H1 (cell line): ENCODE results near the gene RNPEPL1. TPM values are rescaled to one million over a fixed set of nuclear protein-coding genes. Genes with fewer than 3 reads are reported as not detected.

Source experiments
- CHD2 ChIP-seq: IDR thresholded peaks from 2 replicates; pipeline ENCODE4 v1.6.1; 2012; ENCODE audit warnings: low read length, improper control_type of control experiment
- E2F6 ChIP-seq: IDR thresholded peaks from 2 replicates; pipeline ENCODE4 v1.6.1; 2012; ENCODE audit warnings: inconsistent platforms
- RFX5 ChIP-seq: IDR thresholded peaks from 2 replicates; pipeline ENCODE4 v1.6.1; 2011; ENCODE audit warnings: low read depth, low read length, improper control_type of control experiment, borderline replicate concordance
- RNF2 ChIP-seq: fragments of 200-900, 300-1000 bp; sonication (generic); IDR thresholded peaks from 2 replicates; pipeline ENCODE4 v1.7.1; 2016; ENCODE audit warnings: borderline replicate concordance, low read depth, mild to moderate bottlenecking, antibody characterized with exemption, low read length; ENCODE audit not compliant: poor library complexity, severe bottlenecking; ENCODE audit errors: missing control alignments
- SAP30 ChIP-seq: fragments of 300-600 bp; sonication (generic); IDR thresholded peaks from 2 replicates; pipeline ENCODE4 v1.7.1; 2012; ENCODE audit warnings: low read length, moderate library complexity, mild to moderate bottlenecking, inconsistent platforms; ENCODE audit not compliant: insufficient read depth, insufficient replicate concordance
- ZNF274 ChIP-seq: IDR thresholded peaks from 2 replicates; pipeline ENCODE4 v1.7.0; 2012; ENCODE audit warnings: low read length, borderline replicate concordance; ENCODE audit errors: extremely low read depth
- polyA plus RNA-seq, 7 experiments: library from polyadenylated mRNA; depleted of rRNA in 3 of 7; stranded (reverse) in 5 of 7; unstranded in 2 of 7; fragments of >200 nt in 5 of 7; fragments of 200-250 nt in 2 of 7; gene quantifications; 1 replicate in 5 of 7; 2 replicates in 1 of 7; 4 replicates in 1 of 7; pipeline versions ENCODE4 v1.2.1 to v1.2.3, GENCODE V29; 2011 to 2013; ENCODE audit warnings: missing spikeins in 2 of 7, mixed read lengths in 2 of 7
- total RNA-seq: library from RNA; stranded (reverse); fragmentation: NEBNext Ultra II Directional; extraction: Animal tissue kit (Norgen Biotek cat#: 25700); gene quantifications from 2 replicates; pipeline ENCODE4 v1.2.1, GENCODE V29; 2021
- TF ChIP-seq, protein P1 (sequence below): fragments of 300-600 bp; sonication (generic); IDR thresholded peaks from 2 replicates; pipeline ENCODE4 v1.7.1; 2012; ENCODE audit warnings: low read length, moderate library complexity, mild to moderate bottlenecking, inconsistent platforms; ENCODE audit not compliant: insufficient replicate concordance

Gene RNPEPL1
- total and polyA plus RNA-seq, 2 of the 8 experiments (the other 6 are each of a cell fraction or from before 2014, with no cell fraction given): 9.0 to 11.3 TPM

- TF ChIP-seq E2F6 (0 out of 2 replicates have a peak, but pooled peaks have one; percentile 67), RFX5 (no peak), CHD2 (peak; percentile 48; the same call in 1 of the 2 replicates), RNF2 (no peak), ZNF274 (no peak), SAP30 (peak; percentile 44)
- TF ChIP-seq, protein P1, sequence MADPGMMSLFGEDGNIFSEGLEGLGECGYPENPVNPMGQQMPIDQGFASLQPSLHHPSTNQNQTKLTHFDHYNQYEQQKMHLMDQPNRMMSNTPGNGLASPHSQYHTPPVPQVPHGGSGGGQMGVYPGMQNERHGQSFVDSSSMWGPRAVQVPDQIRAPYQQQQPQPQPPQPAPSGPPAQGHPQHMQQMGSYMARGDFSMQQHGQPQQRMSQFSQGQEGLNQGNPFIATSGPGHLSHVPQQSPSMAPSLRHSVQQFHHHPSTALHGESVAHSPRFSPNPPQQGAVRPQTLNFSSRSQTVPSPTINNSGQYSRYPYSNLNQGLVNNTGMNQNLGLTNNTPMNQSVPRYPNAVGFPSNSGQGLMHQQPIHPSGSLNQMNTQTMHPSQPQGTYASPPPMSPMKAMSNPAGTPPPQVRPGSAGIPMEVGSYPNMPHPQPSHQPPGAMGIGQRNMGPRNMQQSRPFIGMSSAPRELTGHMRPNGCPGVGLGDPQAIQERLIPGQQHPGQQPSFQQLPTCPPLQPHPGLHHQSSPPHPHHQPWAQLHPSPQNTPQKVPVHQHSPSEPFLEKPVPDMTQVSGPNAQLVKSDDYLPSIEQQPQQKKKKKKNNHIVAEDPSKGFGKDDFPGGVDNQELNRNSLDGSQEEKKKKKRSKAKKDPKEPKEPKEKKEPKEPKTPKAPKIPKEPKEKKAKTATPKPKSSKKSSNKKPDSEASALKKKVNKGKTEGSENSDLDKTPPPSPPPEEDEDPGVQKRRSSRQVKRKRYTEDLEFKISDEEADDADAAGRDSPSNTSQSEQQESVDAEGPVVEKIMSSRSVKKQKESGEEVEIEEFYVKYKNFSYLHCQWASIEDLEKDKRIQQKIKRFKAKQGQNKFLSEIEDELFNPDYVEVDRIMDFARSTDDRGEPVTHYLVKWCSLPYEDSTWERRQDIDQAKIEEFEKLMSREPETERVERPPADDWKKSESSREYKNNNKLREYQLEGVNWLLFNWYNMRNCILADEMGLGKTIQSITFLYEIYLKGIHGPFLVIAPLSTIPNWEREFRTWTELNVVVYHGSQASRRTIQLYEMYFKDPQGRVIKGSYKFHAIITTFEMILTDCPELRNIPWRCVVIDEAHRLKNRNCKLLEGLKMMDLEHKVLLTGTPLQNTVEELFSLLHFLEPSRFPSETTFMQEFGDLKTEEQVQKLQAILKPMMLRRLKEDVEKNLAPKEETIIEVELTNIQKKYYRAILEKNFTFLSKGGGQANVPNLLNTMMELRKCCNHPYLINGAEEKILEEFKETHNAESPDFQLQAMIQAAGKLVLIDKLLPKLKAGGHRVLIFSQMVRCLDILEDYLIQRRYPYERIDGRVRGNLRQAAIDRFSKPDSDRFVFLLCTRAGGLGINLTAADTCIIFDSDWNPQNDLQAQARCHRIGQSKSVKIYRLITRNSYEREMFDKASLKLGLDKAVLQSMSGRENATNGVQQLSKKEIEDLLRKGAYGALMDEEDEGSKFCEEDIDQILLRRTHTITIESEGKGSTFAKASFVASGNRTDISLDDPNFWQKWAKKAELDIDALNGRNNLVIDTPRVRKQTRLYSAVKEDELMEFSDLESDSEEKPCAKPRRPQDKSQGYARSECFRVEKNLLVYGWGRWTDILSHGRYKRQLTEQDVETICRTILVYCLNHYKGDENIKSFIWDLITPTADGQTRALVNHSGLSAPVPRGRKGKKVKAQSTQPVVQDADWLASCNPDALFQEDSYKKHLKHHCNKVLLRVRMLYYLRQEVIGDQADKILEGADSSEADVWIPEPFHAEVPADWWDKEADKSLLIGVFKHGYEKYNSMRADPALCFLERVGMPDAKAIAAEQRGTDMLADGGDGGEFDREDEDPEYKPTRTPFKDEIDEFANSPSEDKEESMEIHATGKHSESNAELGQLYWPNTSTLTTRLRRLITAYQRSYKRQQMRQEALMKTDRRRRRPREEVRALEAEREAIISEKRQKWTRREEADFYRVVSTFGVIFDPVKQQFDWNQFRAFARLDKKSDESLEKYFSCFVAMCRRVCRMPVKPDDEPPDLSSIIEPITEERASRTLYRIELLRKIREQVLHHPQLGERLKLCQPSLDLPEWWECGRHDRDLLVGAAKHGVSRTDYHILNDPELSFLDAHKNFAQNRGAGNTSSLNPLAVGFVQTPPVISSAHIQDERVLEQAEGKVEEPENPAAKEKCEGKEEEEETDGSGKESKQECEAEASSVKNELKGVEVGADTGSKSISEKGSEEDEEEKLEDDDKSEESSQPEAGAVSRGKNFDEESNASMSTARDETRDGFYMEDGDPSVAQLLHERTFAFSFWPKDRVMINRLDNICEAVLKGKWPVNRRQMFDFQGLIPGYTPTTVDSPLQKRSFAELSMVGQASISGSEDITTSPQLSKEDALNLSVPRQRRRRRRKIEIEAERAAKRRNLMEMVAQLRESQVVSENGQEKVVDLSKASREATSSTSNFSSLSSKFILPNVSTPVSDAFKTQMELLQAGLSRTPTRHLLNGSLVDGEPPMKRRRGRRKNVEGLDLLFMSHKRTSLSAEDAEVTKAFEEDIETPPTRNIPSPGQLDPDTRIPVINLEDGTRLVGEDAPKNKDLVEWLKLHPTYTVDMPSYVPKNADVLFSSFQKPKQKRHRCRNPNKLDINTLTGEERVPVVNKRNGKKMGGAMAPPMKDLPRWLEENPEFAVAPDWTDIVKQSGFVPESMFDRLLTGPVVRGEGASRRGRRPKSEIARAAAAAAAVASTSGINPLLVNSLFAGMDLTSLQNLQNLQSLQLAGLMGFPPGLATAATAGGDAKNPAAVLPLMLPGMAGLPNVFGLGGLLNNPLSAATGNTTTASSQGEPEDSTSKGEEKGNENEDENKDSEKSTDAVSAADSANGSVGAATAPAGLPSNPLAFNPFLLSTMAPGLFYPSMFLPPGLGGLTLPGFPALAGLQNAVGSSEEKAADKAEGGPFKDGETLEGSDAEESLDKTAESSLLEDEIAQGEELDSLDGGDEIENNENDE: no peak
Observed at GRCh38 chr2:240586198-240586918, 18.1 kb downstream of the RNPEPL1 start, which contains the start of gene CAPN10 (continued).
